OCI-LY3 (cell line): ENCODE data around the gene NEDD4L.

ENCODE experiments used
- H2AFZ ChIP-seq: fragments of 200-600, 300-600 bp; shearing (Covaris generic); 2 replicates; pipeline ENCODE4 v1.6.0; 2014; ENCODE audit warnings: antibody characterized with exemption, low read depth, low read length
- H3K27ac ChIP-seq: fragments of 200-600, 300-600 bp; sonication (generic); 2 replicates; pipeline ENCODE4 v1.5.1; 2014; ENCODE audit warnings: mild to moderate bottlenecking, low read length, moderate library complexity, mixed read lengths
- H3K27me3 ChIP-seq: fragments of 200-600, 300-600 bp; sonication (generic); 2 replicates; pipeline ENCODE4 v1.6.1; 2014; ENCODE audit warnings: low read depth, low read length, mixed read lengths
- H3K36me3 ChIP-seq: fragments of 200-600, 300-600 bp; sonication (generic); replicated peaks from 2 replicates; pipeline ENCODE3; 2014; ENCODE audit warnings: low read depth, low read length, mixed read lengths
- H3K4me1 ChIP-seq: fragments of 300-600, 200-600 bp; sonication (generic); 2 replicates; pipeline ENCODE4 v1.6.1; 2014; ENCODE audit warnings: low read length, mixed read lengths
- H3K4me2 ChIP-seq: fragments of 200-600, 300-600 bp; sonication (generic); 2 replicates; pipeline ENCODE4 v1.6.1; 2014; ENCODE audit warnings: low read length, mixed read lengths
- H3K4me3 ChIP-seq: fragments of 300-600, 200-600 bp; sonication (generic); 2 replicates; pipeline ENCODE4 v1.5.1; 2014; ENCODE audit warnings: antibody characterized with exemption, mild to moderate bottlenecking, low read length, moderate library complexity
- H3K79me2 ChIP-seq: fragments of 300-600, 200-600 bp; shearing (Covaris generic); 2 replicates; pipeline ENCODE4 v1.6.1; 2014; ENCODE audit warnings: mild to moderate bottlenecking, low read length, mixed read lengths
- H3K9ac ChIP-seq: fragments of 300-600, 200-600 bp; shearing (Covaris generic); 2 replicates; pipeline ENCODE4 v1.6.0; 2014; ENCODE audit warnings: mild to moderate bottlenecking, low read length, moderate library complexity
- H3K9me3 ChIP-seq: fragments of 200-600, 300-600 bp; shearing (Covaris generic); 2 replicates; pipeline ENCODE4 v1.6.1; 2014; ENCODE audit warnings: low read length, mixed read lengths; ENCODE audit not compliant: insufficient read depth
- H4K20me1 ChIP-seq: fragments of 200-600, 300-600 bp; sonication (generic); 2 replicates; pipeline ENCODE4 v1.6.1; 2016; ENCODE audit warnings: low read length, mixed read lengths; ENCODE audit not compliant: insufficient read depth
- EZH2phosphoT487 ChIP-seq: fragments of 200-600 bp; shearing (Covaris generic); IDR thresholded peaks from 2 replicates; pipeline ENCODE4 v1.6.1; 2018; ENCODE audit warnings: antibody characterized with exemption, mixed run types, low read depth
- TF ChIP-seq, protein P1 (sequence below): fragments of 200-600, 300-600 bp; sonication (generic); IDR thresholded peaks from 2 replicates; pipeline ENCODE4 v1.5.1; 2014; ENCODE audit warnings: antibody characterized with exemption, low read length, low read depth

The NEDD4L gene

DNA sequence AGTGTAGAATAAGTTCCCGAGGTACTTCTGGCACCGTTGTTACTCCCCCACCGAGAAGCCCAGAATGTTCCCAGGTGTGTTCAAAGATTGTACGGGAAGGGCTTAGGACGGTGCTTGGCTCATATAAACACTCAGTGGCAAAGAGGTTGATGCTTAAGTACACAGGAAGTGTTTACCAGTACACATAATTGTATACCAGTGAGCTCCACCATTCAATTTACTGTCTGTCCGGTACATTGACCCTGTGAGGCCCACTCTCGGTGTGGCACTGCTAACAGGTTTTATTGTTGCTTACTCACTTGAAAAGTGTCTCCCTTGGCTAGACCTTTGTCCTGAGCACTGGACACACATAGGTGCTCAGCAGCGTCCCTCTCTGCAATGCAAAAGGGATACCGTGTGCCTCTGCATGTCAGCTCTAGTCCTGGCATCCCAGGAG, 191.0 kb downstream of the NEDD4L start:
- TF ChIP-seq EZH2phosphoT487 = no peak
- TF ChIP-seq, protein P1, sequence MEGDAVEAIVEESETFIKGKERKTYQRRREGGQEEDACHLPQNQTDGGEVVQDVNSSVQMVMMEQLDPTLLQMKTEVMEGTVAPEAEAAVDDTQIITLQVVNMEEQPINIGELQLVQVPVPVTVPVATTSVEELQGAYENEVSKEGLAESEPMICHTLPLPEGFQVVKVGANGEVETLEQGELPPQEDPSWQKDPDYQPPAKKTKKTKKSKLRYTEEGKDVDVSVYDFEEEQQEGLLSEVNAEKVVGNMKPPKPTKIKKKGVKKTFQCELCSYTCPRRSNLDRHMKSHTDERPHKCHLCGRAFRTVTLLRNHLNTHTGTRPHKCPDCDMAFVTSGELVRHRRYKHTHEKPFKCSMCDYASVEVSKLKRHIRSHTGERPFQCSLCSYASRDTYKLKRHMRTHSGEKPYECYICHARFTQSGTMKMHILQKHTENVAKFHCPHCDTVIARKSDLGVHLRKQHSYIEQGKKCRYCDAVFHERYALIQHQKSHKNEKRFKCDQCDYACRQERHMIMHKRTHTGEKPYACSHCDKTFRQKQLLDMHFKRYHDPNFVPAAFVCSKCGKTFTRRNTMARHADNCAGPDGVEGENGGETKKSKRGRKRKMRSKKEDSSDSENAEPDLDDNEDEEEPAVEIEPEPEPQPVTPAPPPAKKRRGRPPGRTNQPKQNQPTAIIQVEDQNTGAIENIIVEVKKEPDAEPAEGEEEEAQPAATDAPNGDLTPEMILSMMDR = no peak
- H2AFZ ChIP-seq = no peak overlapping the region
- peaks cover 84% of the 10 kb centered on the region for H3K79me2 ChIP-seq
- H3K36me3 ChIP-seq = peaks cover 21% of the 10 kb centered on the region
- no peaks in the 10 kb centered on the region for H3K9me3 ChIP-seq
- H3K4me1 ChIP-seq = peaks cover 22% of the 10 kb centered on the region
- H3K27ac ChIP-seq = no peak overlapping the region
- no peak overlapping the region for H3K9ac ChIP-seq
- H3K4me3 ChIP-seq = no peak overlapping the region
- H4K20me1 ChIP-seq = peaks cover 61% of the 10 kb centered on the region
- H3K27me3 ChIP-seq = no peaks in the 10 kb centered on the region
- H3K4me2 ChIP-seq = no peak overlapping the region

DNA sequence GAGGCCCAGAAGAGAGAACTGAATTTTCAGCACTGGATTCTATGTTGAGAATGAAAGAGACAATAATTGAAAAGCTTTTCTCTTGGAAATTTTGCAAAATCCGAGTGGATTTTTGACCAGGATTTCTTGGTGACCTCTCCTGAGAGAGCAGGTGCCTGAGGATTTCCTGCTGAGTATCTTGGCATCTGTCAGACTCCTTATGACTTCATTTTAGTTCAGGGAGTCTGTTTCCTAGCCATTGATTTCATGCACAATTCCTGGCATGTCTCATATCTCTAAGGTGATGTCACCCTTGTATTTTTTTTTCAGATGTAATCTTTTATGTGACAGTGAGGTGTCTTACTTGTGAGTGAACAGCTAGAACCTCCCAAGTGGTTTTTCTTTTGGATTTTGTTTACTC, 195.9 kb downstream of the NEDD4L start:
- Histone ChIP-seq H3K36me3 (peaks cover 15% of the 10 kb centered on the region), H3K4me1 (no peaks in the 10 kb centered on the region), H3K4me3 (no peak overlapping the region), H3K79me2 (peaks cover 84% of the 10 kb centered on the region), H3K27me3 (no peaks in the 10 kb centered on the region), H2AFZ (no peak overlapping the region), H4K20me1 (peaks cover 86% of the 10 kb centered on the region), H3K9ac (no peak overlapping the region), H3K27ac (no peak overlapping the region), H3K9me3 (no peaks in the 10 kb centered on the region), H3K4me2 (no peak overlapping the region)
- TF ChIP-seq, protein P1 = no peak
- TF ChIP-seq EZH2phosphoT487 = no peak

DNA sequence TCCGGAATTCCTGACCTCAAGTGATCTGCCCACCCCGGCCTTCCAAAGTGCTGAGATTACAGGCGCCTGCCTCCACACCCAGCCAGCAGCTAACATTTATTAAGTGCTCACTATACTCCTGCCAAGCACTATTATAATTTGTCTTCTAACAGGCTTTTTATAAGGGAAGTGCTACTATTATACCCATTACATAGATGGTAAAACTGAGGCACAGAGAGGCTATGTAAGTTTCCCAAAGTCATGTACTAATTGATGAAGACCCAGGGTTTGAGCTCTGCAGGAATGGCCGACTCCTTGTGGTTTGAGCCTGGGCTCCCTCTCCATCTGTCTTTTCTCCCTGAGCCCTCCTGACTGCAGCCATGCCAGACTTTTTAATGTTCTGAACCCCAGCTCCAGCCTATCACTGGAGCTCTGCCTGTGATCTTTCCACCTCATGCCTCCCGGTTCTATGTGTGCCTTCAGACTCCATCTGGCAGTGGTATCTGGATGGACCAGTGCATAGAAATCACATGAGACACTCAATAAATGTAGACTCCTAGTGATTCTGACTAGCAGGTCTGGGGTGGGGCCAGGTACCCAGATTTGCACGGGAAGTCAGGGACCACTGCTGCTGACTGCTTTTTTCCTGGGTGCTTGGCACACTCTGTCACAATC, 197.1 kb downstream of the NEDD4L start:
- Histone ChIP-seq H3K4me3 (no peak overlapping the region), H3K9ac (no peak overlapping the region), H3K9me3 (no peaks in the 10 kb centered on the region), H3K4me1 (no peaks in the 10 kb centered on the region), H3K79me2 (peaks cover 79% of the 10 kb centered on the region), H3K27ac (no peak overlapping the region), H2AFZ (no peak overlapping the region), H3K36me3 (peaks cover 11% of the 10 kb centered on the region), H3K4me2 (no peak overlapping the region), H3K27me3 (no peaks in the 10 kb centered on the region), H4K20me1 (peaks cover 88% of the 10 kb centered on the region)
- no peak for TF ChIP-seq EZH2phosphoT487
- TF ChIP-seq, protein P1 = no peak

DNA sequence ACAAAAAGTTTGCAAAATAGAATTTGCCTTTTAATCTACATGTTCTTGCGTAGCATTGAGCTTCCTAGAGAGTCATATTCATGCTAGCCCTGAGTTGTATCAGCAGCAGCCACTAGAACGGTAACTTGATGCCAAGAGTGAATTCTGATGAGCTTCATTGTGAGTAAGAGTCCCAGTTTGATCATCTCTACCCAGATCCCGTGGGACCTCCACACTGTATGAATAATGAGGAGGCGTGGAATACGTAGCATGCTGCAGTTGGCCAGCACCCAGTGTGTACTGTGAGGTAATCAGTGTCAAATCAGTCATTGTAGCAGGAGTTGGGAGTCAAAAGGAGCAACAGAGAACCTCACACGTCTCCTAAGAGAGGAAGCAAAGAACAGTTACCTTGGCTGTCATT, 197.9 kb downstream of the NEDD4L start:
- no peaks in the 10 kb centered on the region for H3K4me1 ChIP-seq
- H3K4me2 ChIP-seq = no peak overlapping the region
- H2AFZ ChIP-seq = no peak overlapping the region
- H4K20me1 ChIP-seq = peaks cover 84% of the 10 kb centered on the region
- H3K27ac ChIP-seq = no peak overlapping the region
- H3K9me3 ChIP-seq = no peaks in the 10 kb centered on the region
- no peak overlapping the region for H3K9ac ChIP-seq
- H3K4me3 ChIP-seq = no peak overlapping the region
- H3K79me2 ChIP-seq = peaks cover 73% of the 10 kb centered on the region
- H3K36me3 ChIP-seq = peaks cover 11% of the 10 kb centered on the region
- no peaks in the 10 kb centered on the region for H3K27me3 ChIP-seq
- TF ChIP-seq EZH2phosphoT487 = no peak
